Neuronal stem cell (in vitro differentiated cells): ENCODE measurements around the gene PADI3.

Experiments
- DNase-seq: peaks from one replicate; pipeline ENCODE4 v3.0.0-alpha.2; 2013; ENCODE audit warnings: low spot score
- H2AFZ ChIP-seq: one replicate; pipeline ENCODE4 v1.6.1; 2013; ENCODE audit warnings: mild to moderate bottlenecking, low read length, inconsistent platforms
- H2AK5ac ChIP-seq: 2 replicates; pipeline ENCODE4 v1.6.1; 2013; ENCODE audit warnings: low read depth, mild to moderate bottlenecking, inconsistent platforms, low read length, moderate library complexity, mixed read lengths
- H2BK120ac ChIP-seq: 2 replicates; pipeline ENCODE4 v1.6.1; 2013; ENCODE audit warnings: low read depth, mild to moderate bottlenecking, inconsistent platforms, low read length, moderate library complexity, mixed read lengths
- H2BK12ac ChIP-seq: one replicate; pipeline ENCODE4 v1.6.1; 2013; ENCODE audit warnings: low read length, inconsistent platforms
- H2BK15ac ChIP-seq: 2 replicates; pipeline ENCODE4 v1.6.1; 2013; ENCODE audit warnings: mild to moderate bottlenecking, low read length, inconsistent platforms, mixed read lengths
- H2BK5ac ChIP-seq: one replicate; pipeline ENCODE4 v1.6.1; 2013; ENCODE audit warnings: inconsistent platforms, mild to moderate bottlenecking, low read length, moderate library complexity
- H3K14ac ChIP-seq: one replicate; pipeline ENCODE4 v1.6.1; 2013; ENCODE audit warnings: low read length, inconsistent platforms
- H3K18ac ChIP-seq: 2 replicates; pipeline ENCODE4 v1.6.1; 2013; ENCODE audit warnings: low read length, inconsistent platforms
- H3K23ac ChIP-seq: 2 replicates; pipeline ENCODE4 v1.6.1; 2013; ENCODE audit warnings: low read depth, mild to moderate bottlenecking, mixed read lengths, low read length, inconsistent platforms; ENCODE audit not compliant: poor library complexity
- H3K27ac ChIP-seq: replicated peaks from 3 replicates; pipeline ENCODE4 v1.5.1; 2013; ENCODE audit warnings: low read length, inconsistent platforms
- H3K27me3 ChIP-seq, 3 experiments: 2 replicates each; pipeline ENCODE4 v1.6.1; 2013; ENCODE audit warnings: low read length in 3 of 3, mild to moderate bottlenecking in 2 of 3, inconsistent platforms in 1 of 3, low read depth in 1 of 3, mixed read lengths in 1 of 3, moderate library complexity in 1 of 3; ENCODE audit not compliant: control insufficient read depth in 3 of 3, insufficient read depth in 3 of 3
- H3K36me3 ChIP-seq, 2 donors: replicated peaks in 1 of 2; 2 replicates each; pipeline ENCODE4 v1.6.1; 2013; ENCODE audit warnings: low read length in 2 of 2; ENCODE audit not compliant: control insufficient read depth in 2 of 2, insufficient read depth in 2 of 2
- H3K4ac ChIP-seq: 2 replicates; pipeline ENCODE4 v1.6.1; 2013; ENCODE audit warnings: inconsistent platforms, mild to moderate bottlenecking, low read length, moderate library complexity
- H3K4me1 ChIP-seq, 2 donors: 1 replicate in 1 of 2; 2 replicates in 1 of 2; pipeline ENCODE4 v1.6.1; 2013; ENCODE audit warnings: low read length in 2 of 2, low read depth in 1 of 2; ENCODE audit not compliant: control insufficient read depth in 2 of 2, insufficient read depth in 1 of 2
- H3K4me2 ChIP-seq: one replicate; pipeline ENCODE4 v1.6.1; 2013; ENCODE audit warnings: mild to moderate bottlenecking, low read length, inconsistent platforms; ENCODE audit not compliant: insufficient read depth, poor library complexity, severe bottlenecking
- H3K4me3 ChIP-seq, 2 donors: 2 replicates each; pipeline ENCODE4 v1.5.1; 2013; ENCODE audit warnings: low read length in 2 of 2, mild to moderate bottlenecking in 2 of 2, inconsistent platforms in 1 of 2, moderate library complexity in 1 of 2
- H3K79me1 ChIP-seq: one replicate; pipeline ENCODE4 v1.6.1; 2013; ENCODE audit warnings: low read depth, mild to moderate bottlenecking, inconsistent platforms, low read length, moderate library complexity
- H3K9ac ChIP-seq: one replicate; pipeline ENCODE4 v1.6.1; 2013; ENCODE audit warnings: mild to moderate bottlenecking, low read depth, low read length, inconsistent platforms; ENCODE audit not compliant: poor library complexity
- H3K9me3 ChIP-seq, 2 donors: replicated peaks in 1 of 2; 2 replicates each; pipeline versions ENCODE3 to v1.6.1; 2013; ENCODE audit warnings: low read length in 2 of 2, mild to moderate bottlenecking in 2 of 2, inconsistent platforms in 1 of 2, low read depth in 1 of 2, mixed read lengths in 1 of 2, moderate library complexity in 1 of 2; ENCODE audit not compliant: control insufficient read depth in 2 of 2, insufficient read depth in 1 of 2
- H4K8ac ChIP-seq: one replicate; pipeline ENCODE4 v1.6.1; 2013; ENCODE audit warnings: low read depth, mild to moderate bottlenecking, inconsistent platforms, low read length, moderate library complexity
- H4K91ac ChIP-seq: one replicate; pipeline ENCODE4 v1.6.1; 2013; ENCODE audit warnings: low read length, low read depth, mild to moderate bottlenecking, inconsistent platforms; ENCODE audit not compliant: poor library complexity
- WGBS, 2 donors: extraction: QIAGEN DNeasy Blood & Tissue Kit; methylation state at CpG; one replicate each; pipeline ENCODE4 v1.1.7; 2013; ENCODE audit warnings: missing lambda C conversion rate in 2 of 2, mixed read lengths in 1 of 2; ENCODE audit not compliant: insufficient read length in 2 of 2, insufficient replicate concordance in 1 of 2; ENCODE audit errors: extremely low coverage in 2 of 2; 5-methylcytosine and 5-hydroxymethylcytosine counted together

The PADI3 gene

DNA sequence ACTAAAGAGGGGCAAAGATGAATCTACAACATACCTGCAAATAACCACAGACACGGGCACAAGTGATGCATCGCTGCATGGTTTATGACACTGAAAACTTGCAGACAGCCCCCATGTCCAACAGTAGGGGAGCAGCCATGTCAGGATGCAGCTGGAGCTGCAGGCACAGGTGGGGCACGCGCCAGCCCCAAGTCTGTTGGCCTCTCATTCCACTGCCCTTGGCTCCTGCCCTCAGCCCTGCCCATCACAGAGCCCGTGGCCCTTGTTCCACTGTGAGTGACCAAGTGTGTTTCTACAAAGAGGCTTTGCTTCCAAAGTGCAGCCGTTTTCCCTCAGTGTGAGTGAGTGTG lies 55.9 kb downstream of the PADI3 start:
- H2BK15ac ChIP-seq = no peak overlapping the region

DNA sequence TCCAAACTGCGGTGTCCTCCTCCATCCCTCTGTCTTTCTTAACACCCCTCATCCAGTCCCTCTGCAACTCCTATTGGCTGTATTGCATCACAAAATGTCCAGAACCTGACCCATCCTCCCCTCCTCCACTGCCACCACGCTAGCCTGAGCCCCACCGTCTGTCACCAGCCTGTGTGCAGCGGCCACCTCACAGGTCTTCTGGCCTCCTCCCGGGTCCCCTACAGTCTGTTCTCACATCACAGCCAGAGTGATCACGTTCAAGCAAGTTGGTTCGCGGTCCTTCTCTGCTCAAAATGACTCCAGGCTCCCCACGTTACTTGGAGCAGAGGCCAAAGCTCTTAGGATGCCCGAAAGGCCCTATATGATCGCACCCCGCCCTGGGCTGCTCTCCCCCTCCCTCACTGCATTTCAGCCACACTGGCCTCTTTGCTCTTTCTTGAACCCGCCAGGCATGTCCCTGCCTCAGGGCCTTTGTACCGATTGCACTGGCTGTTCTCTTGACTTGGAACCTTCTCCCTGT lies 56.7 kb downstream of the PADI3 start:
- Histone ChIP-seq H3K23ac (no peak overlapping the region), H2BK120ac (no peak overlapping the region)

More for the DNA sequence above, 55.9 kb downstream of the PADI3 start:
- Histone ChIP-seq H3K9me3 (peaks cover 8 to 9% of the 10 kb centered on the region in 2 donors), H3K27me3 (no peaks in the 10 kb centered on the region), H3K79me1 (no peaks in the 10 kb centered on the region), H3K14ac (no peak overlapping the region), H2BK5ac (no peak overlapping the region), H4K91ac (no peak overlapping the region), H2AFZ (no peak overlapping the region), H3K9ac (peak overlapping the region; percentile 38), H3K4me1 (peaks cover 0 to 10% of the 10 kb centered on the region in 2 donors), H2AK5ac (no peak overlapping the region), H3K4me2 (no peak overlapping the region), H3K36me3 (no peaks in the 10 kb centered on the region), H3K4ac (no peak overlapping the region), H4K8ac (no peak overlapping the region), H3K27ac (no peak overlapping the region), H3K23ac (no peak overlapping the region), H2BK12ac (no peak overlapping the region), H2BK120ac (no peak overlapping the region), H3K4me3 (no peak overlapping the region), H3K18ac (peak overlapping the region; percentile 72)
- WGBS, 2 donors = no CpG with 5 or more reads among the region's 6 CpGs
- no peak for DNase-seq

DNA sequence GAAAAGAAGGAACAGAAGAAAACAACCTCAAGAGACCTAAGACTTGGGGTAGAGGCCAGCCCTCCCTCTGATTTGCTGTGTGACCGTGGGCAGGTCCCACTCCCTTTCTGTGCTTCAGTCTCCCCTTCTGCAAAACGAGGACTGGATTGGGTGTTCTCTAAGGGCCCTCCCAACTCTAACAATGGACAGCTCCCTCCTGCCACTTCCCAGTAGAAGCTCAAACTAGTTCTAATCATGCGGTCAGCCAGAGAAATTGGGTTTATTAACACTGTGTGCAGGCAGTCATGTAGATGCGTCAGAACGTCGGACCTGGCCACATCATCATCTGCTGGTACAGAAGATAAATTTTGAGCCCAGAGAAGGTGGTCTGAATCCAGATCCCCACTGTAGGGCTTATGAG lies 57.5 kb downstream of the PADI3 start:
- Histone ChIP-seq H2BK120ac (no peak overlapping the region), H3K4me1 (peaks cover 0 to 10% of the 10 kb centered on the region in 2 donors)

More for the DNA sequence above, 56.7 kb downstream of the PADI3 start:
- H2BK15ac ChIP-seq = no peak overlapping the region
- H3K36me3 ChIP-seq = no peaks in the 10 kb centered on the region
- no peak overlapping the region for H2BK12ac ChIP-seq
- H3K27me3 ChIP-seq = no peaks in the 10 kb centered on the region
- H2AFZ ChIP-seq = no peak overlapping the region
- H4K8ac ChIP-seq = no peak overlapping the region
- no peak overlapping the region for H3K9ac ChIP-seq
- no peak for DNase-seq
- H3K14ac ChIP-seq = no peak overlapping the region
- H3K4me3 ChIP-seq = no peak overlapping the region
- no peak overlapping the region for H3K27ac ChIP-seq
- no peak overlapping the region for H2AK5ac ChIP-seq
- H3K4me2 ChIP-seq = no peak overlapping the region
- H3K4ac ChIP-seq = no peak overlapping the region
- peaks cover 8 to 9% of the 10 kb centered on the region in 2 donors for H3K9me3 ChIP-seq
- H3K4me1 ChIP-seq = peaks cover 0 to 10% of the 10 kb centered on the region in 2 donors
- WGBS, 2 donors = no CpG with 5 or more reads among the region's 14 CpGs
- H4K91ac ChIP-seq = no peak overlapping the region
- no peaks in the 10 kb centered on the region for H3K79me1 ChIP-seq
- H2BK5ac ChIP-seq = no peak overlapping the region
- H3K18ac ChIP-seq = no peak overlapping the region

DNA sequence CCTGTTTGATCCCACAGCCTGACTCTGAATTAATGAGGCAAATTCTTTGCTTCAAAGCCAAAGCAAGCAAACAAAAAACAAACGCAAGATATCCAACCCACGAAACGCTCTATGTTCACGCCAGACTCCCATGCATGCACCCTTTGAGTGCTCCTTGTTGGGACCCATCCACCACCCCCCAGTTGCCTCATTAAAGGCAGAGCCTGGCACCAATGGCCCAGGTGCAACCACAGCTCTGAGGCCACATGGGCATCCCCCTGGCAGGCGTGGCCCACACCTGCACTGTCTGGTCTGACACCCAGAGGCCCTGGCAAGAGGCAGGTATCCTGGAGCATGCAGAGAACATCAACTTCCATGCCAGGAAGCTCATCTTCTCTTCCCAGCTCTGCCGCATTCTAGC lies 58.0 kb downstream of the PADI3 start:
- no peak overlapping the region for H2BK5ac ChIP-seq
- no peak overlapping the region for H3K9ac ChIP-seq
- no CpG with 5 or more reads among the region's 6 CpGs for WGBS, 2 donors
- no peak overlapping the region for H3K4me3 ChIP-seq
- H3K9me3 ChIP-seq = peaks cover 2 to 7% of the 10 kb centered on the region in 2 donors
- H4K91ac ChIP-seq = no peak overlapping the region
- H3K79me1 ChIP-seq = no peaks in the 10 kb centered on the region
- no peak overlapping the region for H3K14ac ChIP-seq
- no peak overlapping the region for H2BK120ac ChIP-seq
- DNase-seq = no peak
- H2AK5ac ChIP-seq = no peak overlapping the region
- H3K4ac ChIP-seq = no peak overlapping the region
- H2AFZ ChIP-seq = no peak overlapping the region
- H3K36me3 ChIP-seq = no peaks in the 10 kb centered on the region
- H3K4me1 ChIP-seq = peaks cover 0 to 10% of the 10 kb centered on the region in 2 donors
- H4K8ac ChIP-seq = peak overlapping the region; percentile 20
- no peaks in the 10 kb centered on the region for H3K27me3 ChIP-seq
- H3K18ac ChIP-seq = no peak overlapping the region
- H3K23ac ChIP-seq = no peak overlapping the region
- H3K27ac ChIP-seq = no peak overlapping the region
- no peak overlapping the region for H2BK12ac ChIP-seq
- H3K4me2 ChIP-seq = no peak overlapping the region
- H2BK15ac ChIP-seq = no peak overlapping the region

More for the DNA sequence above, 57.5 kb downstream of the PADI3 start:
- H3K36me3 ChIP-seq = no peaks in the 10 kb centered on the region
- no peak overlapping the region for H3K14ac ChIP-seq
- H4K91ac ChIP-seq = no peak overlapping the region
- H2BK15ac ChIP-seq = no peak overlapping the region
- H3K9ac ChIP-seq = no peak overlapping the region
- H3K4me3 ChIP-seq = no peak overlapping the region
- H3K27ac ChIP-seq = no peak overlapping the region
- H2BK12ac ChIP-seq = no peak overlapping the region
- no peaks in the 10 kb centered on the region for H3K79me1 ChIP-seq
- no peak overlapping the region for H3K23ac ChIP-seq
- no CpG with 5 or more reads among the region's 6 CpGs for WGBS, 2 donors
- DNase-seq = no peak
- no peak overlapping the region for H2AK5ac ChIP-seq
- H3K27me3 ChIP-seq = no peaks in the 10 kb centered on the region
- no peak overlapping the region for H2AFZ ChIP-seq
- H3K9me3 ChIP-seq = peaks cover 5 to 9% of the 10 kb centered on the region in 2 donors
- no peak overlapping the region for H4K8ac ChIP-seq
- no peak overlapping the region for H3K4ac ChIP-seq
- no peak overlapping the region for H3K18ac ChIP-seq
- H2BK5ac ChIP-seq = no peak overlapping the region
- no peak overlapping the region for H3K4me2 ChIP-seq
